ENCODE results near the gene FAM3A. TPM values are rescaled to one million over a fixed set of nuclear protein-coding genes. Genes with fewer than 3 reads are reported as not detected.

Gene FAM3A
- total RNA-seq, 1 experiment from 2014 or later = 8.2 TPM

DNA sequence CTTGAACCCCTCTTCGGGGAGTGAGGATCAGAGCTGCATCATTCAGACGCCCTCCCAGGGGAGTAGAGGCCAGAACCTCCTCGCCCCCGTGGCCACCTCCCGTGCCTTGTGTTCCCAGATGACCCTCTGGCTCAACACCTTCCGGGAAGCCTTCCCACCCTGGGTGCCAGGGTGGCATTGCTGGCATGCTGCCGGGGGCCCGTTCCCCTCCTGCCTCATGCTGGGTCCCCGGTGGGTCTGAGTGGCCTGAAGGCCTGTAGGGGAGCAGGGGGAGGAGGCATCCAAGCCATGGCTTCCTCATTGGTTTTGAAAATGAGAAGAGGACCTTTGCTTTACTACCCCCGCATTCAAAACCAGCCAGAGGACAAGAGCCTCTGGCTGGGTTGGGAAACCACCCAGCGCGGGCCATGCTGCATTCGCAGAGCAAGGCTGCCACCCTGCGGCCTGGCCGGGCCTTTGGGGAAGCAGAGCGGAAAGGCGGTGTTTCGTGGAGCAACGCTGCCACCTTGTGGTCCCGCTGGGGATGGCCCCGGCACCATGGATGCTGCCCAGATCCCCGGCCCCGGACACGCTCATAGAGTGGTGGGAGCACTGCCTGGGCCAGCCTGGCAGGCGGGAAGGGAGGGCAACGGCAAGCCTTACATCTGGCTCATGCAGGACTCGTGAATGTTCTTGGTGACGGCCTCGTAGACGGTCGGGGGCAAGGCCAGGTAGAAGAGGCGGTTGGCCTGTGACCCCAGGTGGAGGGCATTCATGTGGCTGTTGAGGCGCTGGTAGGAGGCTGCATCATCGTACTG is 18.7 kb upstream of the FAM3A start:
- DNase-seq (ENCODE audit: low read depth) = peak; percentile 80

DNA sequence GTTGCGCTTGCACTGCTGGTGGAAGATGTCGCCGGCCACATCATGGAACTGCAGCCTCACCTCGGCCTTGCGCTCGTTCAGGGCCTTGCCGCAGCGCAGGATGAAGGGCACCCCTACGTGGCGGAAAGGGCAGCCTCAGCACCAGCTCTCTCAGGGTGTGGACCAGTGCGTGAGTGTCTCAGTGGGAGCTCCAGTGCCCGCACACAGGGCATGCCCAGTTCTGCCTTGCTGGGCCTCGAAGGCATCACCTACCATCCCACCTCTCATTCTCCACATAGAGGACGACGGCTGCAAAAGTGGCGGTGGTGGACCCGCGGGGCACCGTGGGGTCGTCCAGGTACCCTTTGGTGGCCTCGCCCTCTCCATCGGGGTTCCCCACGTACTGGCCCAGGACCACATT is 16.7 kb upstream of the FAM3A start:
- DNase-seq (ENCODE audit: low read depth) = no peak

DNA sequence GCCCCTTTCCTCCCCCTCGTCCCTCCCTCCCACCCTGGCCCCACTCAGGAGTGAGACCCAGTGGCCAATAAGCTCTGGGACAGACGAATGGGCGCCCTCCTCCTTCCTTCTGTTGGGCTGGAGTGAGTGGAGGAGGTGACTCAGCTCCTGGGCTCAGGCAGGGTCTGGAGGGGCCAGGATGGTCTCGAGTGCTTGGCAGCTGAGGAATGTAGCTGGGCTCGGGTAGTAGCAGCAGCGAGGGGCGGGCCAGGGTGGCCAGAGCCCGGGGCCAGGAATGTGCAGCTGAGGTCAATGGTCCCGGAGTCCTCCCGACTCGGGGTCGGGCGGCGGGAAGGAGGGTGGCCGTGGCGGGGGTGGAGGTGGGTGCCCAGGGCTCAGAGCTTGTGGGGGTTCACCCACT is 15.6 kb upstream of the FAM3A start:
- no peak for DNase-seq (ENCODE audit: low read depth)

DNA sequence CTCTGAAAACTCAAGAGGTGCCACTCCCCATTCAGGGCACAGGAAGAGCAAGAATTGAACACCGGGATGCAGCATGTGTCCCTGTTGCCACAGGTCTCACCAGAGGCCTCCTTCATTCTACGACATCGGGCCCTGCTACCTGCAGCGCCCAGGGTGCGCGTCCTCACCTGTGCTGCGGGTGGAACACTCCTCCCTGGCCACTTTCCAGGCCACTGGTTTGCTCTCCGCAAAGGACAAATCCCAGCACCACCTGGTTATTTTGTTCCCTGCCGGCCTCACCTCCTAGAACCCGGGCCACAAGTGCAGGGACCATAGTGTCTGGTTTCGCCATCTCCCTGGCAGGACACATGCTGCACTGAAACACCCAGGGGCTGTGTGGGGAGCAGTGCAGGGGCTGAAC is 14.3 kb upstream of the FAM3A start:
- no peak for DNase-seq (ENCODE audit: low read depth)

DNA sequence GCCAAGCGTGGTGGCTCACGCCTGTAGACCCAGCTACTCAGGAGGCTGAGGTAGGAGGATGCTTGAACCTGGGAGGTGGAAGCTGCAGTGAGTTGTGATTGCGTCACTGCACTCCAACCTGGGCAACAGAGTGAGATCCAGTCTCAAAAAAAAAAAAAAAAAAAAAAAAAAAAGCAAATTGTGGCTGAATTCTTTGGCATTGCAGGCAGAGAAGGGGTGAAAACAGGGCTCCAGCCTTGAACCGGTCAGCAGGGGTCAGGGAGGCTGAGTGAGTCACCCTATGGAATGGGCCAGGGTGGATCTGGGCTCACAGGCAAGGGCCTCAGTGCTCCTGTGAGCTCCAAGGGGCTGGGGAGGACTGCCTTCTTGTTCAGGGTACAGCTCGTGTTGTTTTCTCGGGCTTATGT is 13.2 kb upstream of the FAM3A start:
- no peak for DNase-seq (ENCODE audit: low read depth)

DNA sequence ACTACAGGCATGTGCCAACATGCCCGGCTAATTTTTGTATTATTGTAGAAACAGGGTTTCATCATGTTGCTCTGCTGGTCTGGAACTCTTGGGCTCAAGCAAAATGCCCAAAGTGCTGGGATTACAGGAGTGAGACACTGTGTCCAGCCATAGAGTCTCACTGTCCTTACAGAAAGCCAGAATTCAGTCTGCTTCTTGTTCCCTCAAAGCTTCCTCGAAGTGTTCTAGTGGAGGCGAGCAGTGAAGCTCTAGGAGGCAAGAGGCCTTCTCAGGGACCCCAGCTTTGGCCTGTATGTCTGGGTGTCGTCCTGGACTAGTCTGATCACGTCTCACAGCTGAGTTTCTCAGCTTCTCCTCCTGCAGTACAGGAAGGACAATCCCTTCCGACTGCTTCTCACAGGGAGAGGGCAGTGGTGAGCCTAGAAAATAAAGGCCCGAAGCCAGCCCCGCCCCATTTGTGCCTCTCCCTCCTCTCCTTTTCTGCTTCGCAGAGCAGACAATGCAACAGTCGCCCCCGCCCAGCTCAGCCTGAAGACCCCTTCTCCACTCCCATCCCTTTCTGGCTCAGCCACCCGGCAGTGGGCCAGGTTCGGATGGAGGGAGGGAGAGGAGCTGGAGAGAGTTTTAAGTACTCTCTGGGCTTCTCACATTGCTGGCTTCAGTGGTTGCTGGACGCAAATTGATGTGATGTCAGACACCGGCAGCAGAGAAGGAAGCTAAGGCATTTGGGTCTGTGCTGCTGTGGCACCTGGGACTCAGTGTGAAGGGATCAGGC is 11.1 kb upstream of the FAM3A start:
- peak; percentile 54 for DNase-seq (ENCODE audit: low read depth)

DNA sequence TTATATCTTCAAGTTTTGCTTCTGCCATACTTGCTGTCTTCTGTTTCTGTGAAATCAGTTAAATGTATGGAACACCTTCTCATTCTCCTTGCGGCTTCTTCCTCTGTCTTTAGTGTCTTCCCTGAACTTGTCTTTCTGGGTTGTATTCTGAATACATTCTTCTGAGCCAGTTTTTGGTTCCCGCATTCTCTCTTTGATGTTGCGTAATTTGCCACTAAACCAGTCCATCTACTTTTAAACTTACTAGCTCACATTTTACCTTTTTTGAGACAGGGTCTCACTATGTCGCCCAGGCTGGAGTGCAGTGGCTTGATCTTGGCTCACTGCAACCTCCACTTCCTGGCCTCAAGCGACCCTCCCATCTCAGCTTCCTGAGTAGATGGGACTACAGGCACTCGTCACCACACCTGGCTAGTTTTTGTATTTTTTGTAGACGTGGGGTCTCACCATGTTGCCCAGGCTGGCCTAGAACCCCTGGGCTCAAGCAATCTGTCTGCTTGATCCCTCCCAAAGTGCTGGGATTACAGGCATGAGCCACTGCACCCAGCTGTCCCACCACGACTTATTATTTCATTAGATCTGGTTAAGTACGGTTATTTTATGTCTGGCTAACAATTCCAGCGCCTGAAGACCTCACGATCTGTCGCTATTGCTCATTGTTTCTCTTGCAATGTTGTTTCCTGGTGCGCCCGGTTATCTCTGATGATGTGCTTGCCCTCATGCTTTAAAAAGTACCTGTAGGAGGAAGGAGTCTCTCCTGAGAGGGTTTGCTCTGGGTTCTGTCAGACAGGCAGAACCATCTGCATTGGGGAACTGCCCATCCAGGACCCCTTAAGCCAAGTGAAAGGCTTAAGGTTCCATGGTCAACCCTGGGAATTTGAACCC is 9.8 kb upstream of the FAM3A start:
- no peak for DNase-seq (ENCODE audit: low read depth)

DNA sequence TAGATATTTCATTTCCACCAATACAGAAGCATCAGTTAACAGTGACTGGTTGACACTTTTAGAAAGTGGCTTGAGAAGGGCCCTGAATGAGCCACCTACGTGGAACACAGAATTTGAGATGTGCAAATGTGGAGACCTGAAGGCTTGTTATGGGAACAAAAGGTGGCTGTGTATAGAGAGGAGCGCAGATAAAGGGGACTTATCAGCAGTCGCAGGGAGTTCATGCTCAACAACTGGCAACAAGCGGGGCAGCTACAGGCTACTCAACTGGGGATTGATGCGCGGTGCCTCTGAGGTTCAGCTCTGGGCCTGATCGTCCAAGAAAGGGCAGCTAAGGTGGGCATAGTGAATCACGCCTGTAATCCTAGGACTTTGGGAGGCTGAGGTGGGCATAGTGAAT is 3.4 kb upstream of the FAM3A start:
- no peak for DNase-seq (ENCODE audit: low read depth)

DNA sequence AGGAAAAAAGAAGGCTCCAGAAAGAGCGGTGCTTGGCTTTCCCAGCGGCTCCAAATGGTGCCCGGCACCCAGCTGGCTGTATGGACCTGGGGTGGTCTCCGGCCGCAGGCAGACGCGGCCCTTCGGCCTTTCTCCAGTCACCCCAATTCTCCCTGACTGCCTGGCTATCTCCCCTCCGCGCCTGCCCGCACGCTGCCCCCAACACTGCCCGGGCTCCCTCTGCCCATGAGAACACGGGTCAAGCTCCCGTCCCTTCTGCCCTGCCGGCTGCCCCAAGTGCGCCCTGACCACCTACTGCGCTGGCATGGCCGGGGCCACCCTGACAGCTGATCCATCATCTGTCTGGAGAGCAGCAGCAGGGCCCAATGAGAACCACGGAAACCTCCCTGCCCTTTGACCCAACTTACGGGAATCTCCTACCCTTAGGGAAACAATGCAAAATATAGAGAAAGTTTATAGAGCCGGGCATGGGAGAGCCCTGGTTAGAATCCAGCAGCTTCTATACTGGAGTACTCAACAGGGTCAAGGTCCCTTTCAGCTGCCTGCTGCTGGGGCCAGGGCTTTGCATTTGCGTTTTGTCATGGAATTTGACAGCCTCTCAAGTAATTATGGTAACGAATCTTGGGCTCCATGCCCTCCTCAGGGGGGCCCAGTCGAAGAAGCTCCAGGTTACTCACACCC is 1.2 kb upstream of the FAM3A start:
- no peak for DNase-seq (ENCODE audit: low read depth)

DNA sequence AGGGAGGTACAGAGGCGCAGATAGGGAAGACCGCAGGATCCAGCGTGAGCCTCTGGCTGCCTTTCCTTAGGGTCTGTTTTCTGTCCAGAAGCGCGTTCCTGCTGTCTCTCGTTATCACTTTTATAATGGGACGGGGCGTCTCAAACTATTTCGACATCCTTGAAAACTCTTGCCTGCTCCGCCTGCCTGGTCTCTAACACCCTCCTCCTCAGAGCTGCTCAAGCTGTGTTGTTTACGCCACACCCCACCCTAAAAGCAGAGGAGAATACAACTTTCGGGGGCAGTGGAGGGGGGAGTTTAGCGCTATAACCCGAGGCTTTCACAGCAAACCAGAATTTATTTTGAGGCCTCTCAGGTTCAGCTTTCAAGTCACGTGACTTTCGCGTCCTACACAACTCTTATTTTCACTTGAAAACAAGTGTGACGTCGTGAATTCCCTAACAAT is 646 bp upstream of the FAM3A start:
- DNase-seq (ENCODE audit: low read depth) = no peak

DNA sequence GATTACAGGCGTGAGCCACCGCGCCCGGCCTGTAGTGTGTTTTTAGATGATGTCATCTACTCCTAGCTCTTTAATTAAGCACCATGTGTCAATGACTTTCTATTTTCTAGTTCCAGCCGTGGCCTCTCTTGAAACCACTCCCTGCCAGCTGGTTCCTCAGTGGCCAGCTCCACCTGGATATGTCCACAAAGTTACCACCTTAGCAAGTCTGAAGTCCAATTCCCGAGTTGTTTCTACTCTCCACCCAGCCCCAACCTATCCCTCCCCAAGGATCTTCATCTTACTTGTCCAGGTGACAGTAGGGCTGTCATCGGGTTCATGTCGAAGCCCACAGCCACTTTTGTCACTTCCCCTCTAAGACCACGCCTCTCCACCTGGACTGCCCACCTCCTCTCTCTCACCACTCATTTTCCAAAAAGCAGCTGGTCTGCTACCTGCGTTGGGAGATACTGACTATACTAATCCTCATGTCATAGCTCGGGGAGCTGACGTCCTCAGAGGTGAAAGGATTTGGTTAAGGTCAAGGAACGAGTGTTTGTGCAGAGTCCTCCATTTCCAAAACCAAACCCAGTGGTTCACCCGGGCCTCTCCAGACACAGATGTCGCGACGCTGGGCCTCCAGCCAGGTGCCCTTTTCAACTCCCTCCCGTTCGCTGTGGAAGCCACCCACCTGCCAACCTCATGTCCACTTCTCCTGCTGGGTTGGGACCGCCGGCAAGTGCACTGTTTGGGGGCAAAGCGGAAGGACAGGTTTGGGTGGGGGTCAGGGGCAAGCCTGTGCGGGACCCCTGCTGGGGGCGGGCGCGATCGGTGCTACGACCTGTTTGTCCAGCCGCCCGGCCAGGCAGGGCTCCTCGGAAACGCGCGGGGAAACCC is 704 bp downstream of the FAM3A start:
- DNase-seq (ENCODE audit: low read depth) = no peak

DNA sequence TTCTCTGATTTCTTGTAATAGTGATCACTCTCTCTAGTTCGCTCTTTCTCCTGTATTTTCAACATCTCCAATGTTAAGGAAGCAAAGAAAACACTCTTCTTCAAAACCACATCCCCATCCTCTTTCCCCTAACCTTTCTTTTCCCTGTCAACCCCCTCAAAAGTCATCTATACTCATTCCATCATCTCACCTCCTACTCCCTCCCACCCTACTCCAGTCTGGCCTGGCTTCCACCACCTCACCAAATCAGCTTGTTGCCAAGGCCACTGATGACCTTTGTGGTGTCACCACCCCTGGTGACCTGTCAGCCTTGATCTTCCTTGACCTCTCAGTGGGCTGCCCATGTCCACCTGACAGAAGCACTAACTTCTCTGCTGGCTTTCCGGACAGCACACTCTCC is 2.3 kb downstream of the FAM3A start:
- DNase-seq (ENCODE audit: low read depth) = no peak

DNA sequence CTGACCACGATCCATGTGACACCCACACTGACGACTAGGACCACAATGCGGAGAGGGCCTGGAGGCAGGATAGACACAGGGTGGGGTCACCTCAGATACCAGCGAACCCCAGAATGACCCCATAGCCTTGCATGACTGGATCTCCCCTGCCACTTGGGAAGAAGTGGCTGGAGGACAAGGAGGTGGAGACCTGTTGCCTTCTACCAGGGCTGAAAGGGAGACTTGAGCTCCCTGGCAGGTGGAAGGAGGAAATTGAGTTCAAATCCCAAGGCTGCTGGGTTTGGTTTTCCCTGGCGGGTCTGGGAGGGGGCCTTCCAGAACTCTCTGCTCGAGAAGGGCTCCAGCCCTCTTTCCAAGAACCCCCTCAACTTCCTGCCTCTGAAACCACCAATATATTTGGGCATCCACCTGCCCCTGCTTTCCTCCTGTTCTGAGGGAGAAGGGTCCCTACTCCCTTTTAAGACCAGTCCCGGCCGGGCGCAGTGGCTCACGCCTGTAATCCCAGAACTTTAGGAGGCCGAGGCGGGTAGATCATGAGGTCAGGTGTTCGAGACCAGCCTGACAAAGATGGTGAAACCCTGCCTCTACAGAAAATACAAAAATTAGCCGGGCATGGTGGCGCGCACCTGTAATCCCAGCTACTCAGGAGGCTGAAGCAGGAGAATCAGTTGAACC is 3.0 kb downstream of the FAM3A start:
- DNase-seq (ENCODE audit: low read depth) = no peak

DNA sequence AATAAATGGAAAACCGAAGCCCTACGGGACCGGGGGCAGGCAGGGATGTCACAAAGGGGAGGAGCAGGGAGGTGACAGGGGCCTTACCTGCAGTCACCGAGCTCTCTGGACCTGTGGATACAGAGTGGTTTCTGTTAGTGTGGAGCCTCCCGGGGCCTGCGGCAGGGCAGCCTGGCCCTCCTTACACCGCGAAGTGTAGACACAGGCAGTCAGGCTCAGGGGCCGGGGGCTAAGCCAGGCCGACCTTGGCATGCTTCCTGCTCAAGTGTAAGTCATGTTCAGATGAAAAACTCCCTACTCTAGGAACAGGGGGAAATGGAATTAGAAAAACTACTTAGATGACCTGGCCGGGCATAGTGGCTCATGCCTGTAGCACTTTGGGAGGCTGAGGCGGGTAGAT is 4.3 kb downstream of the FAM3A start:
- DNase-seq (ENCODE audit: low read depth) = no peak

DNA sequence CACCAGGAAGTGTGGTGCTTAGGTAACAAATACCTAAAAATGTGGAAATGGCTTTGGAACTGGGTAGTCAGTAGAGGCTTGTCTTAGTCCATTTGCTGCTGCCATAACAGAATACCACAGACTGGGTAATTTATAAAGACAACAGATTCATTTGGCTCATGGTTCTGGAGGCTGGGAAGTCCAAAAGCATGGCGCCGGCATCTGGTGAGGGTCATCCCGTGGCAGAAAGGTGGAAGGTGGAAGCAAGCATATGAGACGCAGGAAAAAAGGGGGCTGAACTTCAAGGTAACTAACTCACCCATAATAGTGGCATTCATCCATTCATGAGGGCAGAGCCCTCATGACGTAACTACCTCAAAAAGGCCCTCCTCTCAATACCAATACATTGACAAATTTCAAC is 6.6 kb downstream of the FAM3A start:
- no peak for DNase-seq (ENCODE audit: low read depth)

DNA sequence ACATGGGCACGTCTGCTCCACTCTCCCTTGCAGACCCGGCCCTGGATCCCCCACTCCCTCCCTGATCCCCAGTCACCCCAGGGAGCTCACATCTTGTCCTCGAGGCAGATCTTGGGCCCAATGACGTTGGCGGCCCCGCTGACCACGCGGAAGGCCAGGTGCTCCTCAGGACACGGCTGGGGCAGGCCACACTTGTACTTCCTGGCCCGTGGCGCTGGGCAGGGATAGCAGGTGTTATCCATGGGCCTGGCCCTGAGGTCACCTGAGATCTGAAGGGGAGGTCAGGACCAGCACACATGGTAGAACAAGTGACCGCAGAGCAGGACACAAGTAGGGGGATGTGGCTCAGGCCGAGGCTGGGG is 7.7 kb downstream of the FAM3A start:
- no peak for DNase-seq (ENCODE audit: low read depth)

DNA sequence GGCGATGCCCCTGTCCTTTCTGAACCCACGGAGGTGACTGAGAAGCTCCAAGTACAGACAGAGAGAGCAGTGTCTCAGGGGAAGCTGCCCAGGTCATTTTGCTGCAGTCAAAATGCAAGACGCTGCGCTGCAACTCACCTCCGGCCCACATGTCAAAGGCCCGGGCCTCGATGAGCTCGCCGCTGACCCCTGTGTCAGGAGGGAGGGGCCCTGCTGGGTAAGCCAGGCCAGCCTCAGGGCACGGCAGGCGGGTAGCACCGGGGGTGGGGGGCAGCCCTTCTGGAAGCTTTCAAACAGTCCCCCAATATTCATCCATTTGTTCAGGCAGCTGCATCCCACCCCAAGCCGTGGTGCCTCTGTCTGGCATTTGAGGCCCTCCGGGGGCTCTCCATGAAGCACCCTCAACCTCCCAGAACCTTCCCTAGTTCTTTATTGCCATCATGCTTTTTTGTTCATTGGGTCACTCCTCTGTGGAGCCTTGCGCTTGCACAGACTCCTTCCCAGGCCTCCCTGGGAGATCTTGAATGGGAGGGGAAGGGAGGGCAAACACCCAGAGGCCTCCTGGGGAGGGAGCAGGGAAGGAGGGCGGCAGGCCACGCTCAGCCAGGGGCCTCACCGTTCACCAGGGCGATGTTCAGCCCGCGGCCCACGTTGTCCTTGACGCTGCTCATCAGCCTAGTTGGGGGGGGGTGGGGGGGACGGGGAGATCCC is 8.2 kb downstream of the FAM3A start:
- DNase-seq (ENCODE audit: low read depth) = no peak

DNA sequence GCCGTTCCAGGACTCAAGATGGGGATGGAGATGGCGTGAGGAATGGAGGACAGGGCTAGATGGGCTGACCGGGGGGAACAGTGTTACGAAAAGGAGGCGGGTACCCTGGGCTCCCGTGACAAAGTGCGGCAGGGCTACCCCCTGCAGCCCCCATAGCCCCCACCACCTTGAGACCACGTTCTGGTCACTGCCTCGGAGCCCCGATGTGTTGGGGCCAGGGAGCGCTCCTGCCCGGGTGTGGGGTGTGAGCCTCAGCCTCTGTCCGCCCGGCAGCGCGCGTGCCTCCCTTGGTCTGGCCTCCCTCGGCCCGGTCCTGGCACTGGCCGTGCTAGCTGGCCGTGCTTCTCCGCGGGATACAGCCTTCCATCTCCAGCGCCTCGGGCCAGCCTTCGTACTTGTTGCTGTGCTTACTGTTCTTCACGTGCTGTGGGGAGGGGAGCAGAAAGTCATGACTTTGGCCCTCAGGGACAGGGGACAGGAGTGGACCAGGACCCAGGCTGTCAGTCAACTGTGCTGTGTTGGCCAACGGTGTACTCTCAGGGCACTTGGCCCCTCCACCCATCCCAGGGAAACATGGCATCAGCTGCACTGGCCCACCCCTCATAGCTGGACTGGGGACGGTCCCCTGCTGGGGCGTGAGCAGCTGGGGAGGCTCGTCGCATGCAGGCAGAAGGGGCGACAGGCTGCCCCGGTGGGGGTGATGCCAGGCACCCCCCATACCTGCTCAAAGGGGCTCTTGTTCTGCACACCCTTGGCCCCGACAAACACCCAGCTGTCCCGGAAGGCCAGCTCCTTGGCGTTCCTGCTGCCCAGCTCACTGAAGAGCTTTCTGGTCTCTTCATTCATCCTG is 9.3 kb downstream of the FAM3A start:
- DNase-seq (ENCODE audit: low read depth) = no peak

DNA sequence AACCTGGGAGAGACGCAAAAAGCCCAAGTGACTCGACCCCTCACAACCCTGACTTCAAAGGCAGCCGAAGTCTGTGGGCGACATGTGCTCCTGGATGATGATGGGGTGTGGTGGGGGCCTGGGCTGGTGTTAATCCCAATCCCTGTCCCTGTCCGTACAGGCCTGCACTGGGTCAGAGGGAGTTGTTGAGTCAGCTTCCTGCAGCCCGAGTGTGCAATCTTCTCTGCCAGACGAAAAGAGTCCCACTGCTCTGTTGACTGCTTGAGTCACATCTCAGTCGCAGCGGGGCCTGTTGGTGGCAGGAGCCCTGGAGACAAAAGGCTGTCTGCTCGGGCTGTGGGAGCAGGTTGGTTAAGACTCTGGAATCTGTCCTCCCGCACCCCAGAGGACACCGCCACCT is 10.3 kb downstream of the FAM3A start:
- DNase-seq (ENCODE audit: low read depth) = peak; percentile 48
